SK-N-SH treated with all-trans-retinoic acid at 6 μM for 48 hours (cell line): ENCODE results near the gene MYL12B.

Experiments
- ATAC-seq: fragments of 200-7000 bp; cut with Tn5 transposase; 3 replicates; pipeline ENCODE4 v1.9.1; 2020; ENCODE audit warnings: mild to moderate bottlenecking, moderate library complexity
- ARNTL ChIP-seq: fragments of 450-650 bp; formaldehyde crosslinking; IDR thresholded peaks from 2 replicates; pipeline ENCODE4 v1.5.0; 2020; ENCODE audit warnings: low read depth, mild to moderate bottlenecking, moderate library complexity, borderline replicate concordance
- BACH2 ChIP-seq: fragments of 250-450 bp; sonication (Bioruptor Pico); IDR thresholded peaks from 2 replicates; pipeline ENCODE4 v1.9.0; 2021; ENCODE audit warnings: mild to moderate bottlenecking, borderline replicate concordance
- CREB5 ChIP-seq: fragments of 250-450 bp; sonication (Bioruptor Pico); IDR thresholded peaks from 2 replicates; pipeline ENCODE4 v1.5.1; 2020; ENCODE audit warnings: low read depth, mild to moderate bottlenecking, moderate library complexity
- CSDC2 ChIP-seq: fragments of 250-450 bp; sonication (Bioruptor Pico); IDR thresholded peaks from 2 replicates; pipeline ENCODE4 v1.5.0; 2020; ENCODE audit warnings: mild to moderate bottlenecking, moderate library complexity
- ESRRG ChIP-seq: fragments of 250-450 bp; sonication (Bioruptor Pico); IDR thresholded peaks from 2 replicates; pipeline ENCODE4 v1.6.1; 2021; ENCODE audit warnings: mild to moderate bottlenecking
- GLIS3 ChIP-seq: fragments of 250-450 bp; sonication (Bioruptor Pico); IDR thresholded peaks from 2 replicates; pipeline ENCODE4 v1.5.0; 2020; ENCODE audit warnings: mild to moderate bottlenecking, moderate library complexity
- OSR1 ChIP-seq: fragments of 250-450 bp; sonication (Bioruptor Pico); IDR thresholded peaks from 2 replicates; pipeline ENCODE4 v1.8.0; 2022; ENCODE audit warnings: moderate library complexity, mild to moderate bottlenecking, inconsistent platforms
- PATZ1 ChIP-seq: fragments of 250-450 bp; sonication (Bioruptor Pico); IDR thresholded peaks from 2 replicates; pipeline ENCODE4 v1.8.0; 2020; ENCODE audit warnings: mild to moderate bottlenecking, moderate library complexity, borderline replicate concordance
- POU6F1 ChIP-seq: fragments of 250-450 bp; sonication (Bioruptor Pico); IDR thresholded peaks from 2 replicates; pipeline ENCODE4 v1.8.0; 2021; ENCODE audit warnings: low read depth, mild to moderate bottlenecking, moderate library complexity, borderline replicate concordance
- SNAI2 ChIP-seq: fragments of 250-450 bp; sonication (Bioruptor Pico); IDR thresholded peaks from 2 replicates; pipeline ENCODE4 v1.5.0; 2020; ENCODE audit warnings: mild to moderate bottlenecking, moderate library complexity
- TCF4 ChIP-seq: fragments of 250-450 bp; sonication (Bioruptor Pico); IDR thresholded peaks from 2 replicates; pipeline ENCODE4 v1.8.0; 2021; ENCODE audit warnings: mild to moderate bottlenecking, moderate library complexity, borderline replicate concordance
- TSHZ2 ChIP-seq: fragments of 250-450 bp; sonication (Bioruptor Pico); IDR thresholded peaks from 2 replicates; pipeline ENCODE4 v1.5.0; 2020; ENCODE audit warnings: mild to moderate bottlenecking, moderate library complexity
- ZC3H10 ChIP-seq: fragments of 250-450 bp; sonication (Bioruptor Pico); IDR thresholded peaks from 2 replicates; pipeline ENCODE4 v1.5.1; 2021; ENCODE audit warnings: mild to moderate bottlenecking, moderate library complexity
- ZFP3 ChIP-seq: fragments of 250-450 bp; sonication (Bioruptor Pico); IDR thresholded peaks from 2 replicates; pipeline ENCODE4 v1.5.0; 2020; ENCODE audit warnings: mild to moderate bottlenecking, moderate library complexity
- ZFP30 ChIP-seq: fragments of 450-650 bp; formaldehyde crosslinking; IDR thresholded peaks from 2 replicates; pipeline ENCODE4 v1.5.0; 2022; ENCODE audit warnings: mild to moderate bottlenecking, moderate library complexity
- ZNF565 ChIP-seq: fragments of 450-650 bp; formaldehyde crosslinking; conservative IDR thresholded peaks from 2 replicates; pipeline ENCODE4 v1.5.0; 2020; ENCODE audit warnings: low read depth, mild to moderate bottlenecking, moderate library complexity
- ZNF70 ChIP-seq: fragments of 450-650 bp; formaldehyde crosslinking; IDR thresholded peaks from 2 replicates; pipeline ENCODE4 v1.5.0; 2020; ENCODE audit warnings: mild to moderate bottlenecking, moderate library complexity
- ZNF8 ChIP-seq: fragments of 450-650 bp; formaldehyde crosslinking; IDR thresholded peaks from 2 replicates; pipeline ENCODE4 v1.5.0; 2020; ENCODE audit warnings: mild to moderate bottlenecking, moderate library complexity

MYL12B gene

GRCh38 chr18:3261373-3262233 lies at the start of gene MYL12B:
Gene MYL12B, plus strand, starts transcription at chr18:3262133. Its CDS starts 10,766 bp downstream, at chr18:3272899.
- TF ChIP-seq PATZ1 (CRISPR knock-in tag), result no peak
- no peak for TF ChIP-seq ARNTL (CRISPR knock-in tag)
- TF ChIP-seq TSHZ2 (CRISPR knock-in tag), result 0 out of 2 replicates have a peak, but pooled peaks have one; percentile 15
- TF ChIP-seq, all 23 proteins: peak for 1
- peak; percentile 85 for ATAC-seq

- peak; percentile 93 for ATAC-seq
- TF ChIP-seq TCF4 (peak; percentile 67), SNAI2 (CRISPR knock-in tag) (no peak)
Observed at GRCh38 chr18:3212657-3213056, 49.3 kb upstream of the MYL12B start.

GRCh38 chr18:3213300-3214059 lies 48.5 kb upstream of the MYL12B start:
- no peak for TF ChIP-seq ZFP30 (CRISPR knock-in tag)
- no peak for TF ChIP-seq ZFP3 (CRISPR knock-in tag)
- no peak for TF ChIP-seq POU6F1 (CRISPR knock-in tag)
- TF ChIP-seq CREB5 (CRISPR knock-in tag), result no peak
- TF ChIP-seq BACH2 (CRISPR knock-in tag), result no peak
- no peak for TF ChIP-seq ARNTL (CRISPR knock-in tag)
- TF ChIP-seq ZNF70, result no peak
- no peak for TF ChIP-seq PATZ1 (CRISPR knock-in tag)
- no peak for TF ChIP-seq ZNF8 (CRISPR knock-in tag)
- peak; percentile 37; the same call in 2 of the 3 replicates for ATAC-seq

- ATAC-seq, result no peak
- TF ChIP-seq SNAI2 (CRISPR knock-in tag), result no peak
- no peak for TF ChIP-seq ZFP3 (CRISPR knock-in tag)
- no peak for TF ChIP-seq ESRRG (CRISPR knock-in tag)
- TF ChIP-seq OSR1 (CRISPR knock-in tag), result no peak
- no peak for TF ChIP-seq BACH2 (CRISPR knock-in tag)
- no peak for TF ChIP-seq ZNF565 (CRISPR knock-in tag)
- no peak for TF ChIP-seq CSDC2 (CRISPR knock-in tag)
- TF ChIP-seq GLIS3 (CRISPR knock-in tag), result no peak
- TF ChIP-seq ZC3H10, result no peak
- TF ChIP-seq PATZ1 (CRISPR knock-in tag), result no peak
Observed at GRCh38 chr18:3214855-3215637, 46.9 kb upstream of the MYL12B start.
